Vagina (tissue), 2 donors: ENCODE results near the gene RAC2.

ENCODE experiments used
- CTCF ChIP-seq, 3 experiments: fragments of 450-650 bp in 2 of 3; fragments of 200-600 bp in 1 of 3; sonication (generic) in 1 of 3; IDR thresholded peaks; one replicate each; pipeline ENCODE4 v1.5.1; 2017 to 2019; ENCODE audit warnings: antibody characterized with exemption in 3 of 3, mild to moderate bottlenecking in 2 of 3, moderate library complexity in 2 of 3
- POLR2A ChIP-seq, 2 donors: fragments of 450-650 bp; IDR thresholded peaks; one replicate each; pipeline ENCODE4 v1.6.1; 2017; ENCODE audit warnings: antibody characterized with exemption in 2 of 2, mild to moderate bottlenecking in 2 of 2, moderate library complexity in 2 of 2
- POLR2AphosphoS5 ChIP-seq, 2 donors: sonication (generic); formaldehyde crosslinking; IDR thresholded peaks; one replicate each; pipeline ENCODE4 v1.9.0; 2017; ENCODE audit warnings: antibody characterized with exemption in 2 of 2, mild to moderate bottlenecking in 2 of 2, low read depth in 1 of 2; ENCODE audit not compliant: insufficient read depth in 1 of 2

- TF ChIP-seq POLR2A (IDR thresholded peaks at IDR 0.05) (no peak), CTCF (IDR thresholded peaks at IDR 0.05) (no peak), POLR2AphosphoS5 (IDR thresholded peaks at IDR 0.05; ENCODE audit: insufficient read depth in 1 of 2, low read depth in 1 of 2) (no peak)
These were observed 22.6 kb upstream of the RAC2 start for GRCh38 chr22:37266581-37267134.
